GM11168 (cell line): ENCODE results near the gene CLMP.
"Not testable (repeated sequence)": the region's sequence is repeated elsewhere in the genome, so short reads cannot be mapped to it uniquely, and the experiment has no call there.

Source experiments
- in situ Hi-C: fragments of 300-500 bp; cut with MboI; formaldehyde crosslinking; loops from one replicate; pipeline ENCODE4 v1.12.0; 2022; ENCODE audit warnings: low sequenced_read_pairs; ENCODE audit not compliant: unreplicated experiment

The CLMP gene

DNA sequence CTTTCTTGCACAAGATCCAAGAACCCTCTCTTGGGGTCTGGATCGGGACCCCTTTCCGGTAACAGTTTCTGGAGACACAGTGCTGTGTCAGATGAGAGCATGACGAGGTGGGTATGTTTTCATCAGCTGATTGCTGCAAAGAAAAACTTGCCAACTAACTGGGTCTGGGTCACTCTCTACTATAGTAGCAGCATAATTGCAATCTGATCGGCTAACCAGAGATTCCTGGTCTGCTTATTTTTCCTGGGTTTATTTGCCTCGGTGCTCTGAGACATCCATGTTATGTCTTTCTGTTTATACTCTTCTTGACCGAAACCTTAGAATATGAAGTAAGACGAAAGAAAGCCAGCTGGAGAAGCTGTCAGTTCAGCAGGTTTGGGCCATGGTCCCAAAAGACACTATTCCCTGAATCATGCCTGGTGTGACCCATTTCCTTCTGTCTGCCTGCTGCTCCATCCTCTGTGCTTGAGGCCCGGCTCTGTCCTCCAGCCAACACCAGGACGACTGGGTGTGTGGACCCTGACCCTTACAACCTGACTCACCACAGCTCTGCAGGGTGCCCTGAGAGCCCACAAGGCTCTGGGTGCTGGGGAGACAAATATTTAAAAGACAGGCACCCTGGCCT is 24.1 kb upstream of the CLMP start:
- in situ Hi-C loops = no loop called here

DNA sequence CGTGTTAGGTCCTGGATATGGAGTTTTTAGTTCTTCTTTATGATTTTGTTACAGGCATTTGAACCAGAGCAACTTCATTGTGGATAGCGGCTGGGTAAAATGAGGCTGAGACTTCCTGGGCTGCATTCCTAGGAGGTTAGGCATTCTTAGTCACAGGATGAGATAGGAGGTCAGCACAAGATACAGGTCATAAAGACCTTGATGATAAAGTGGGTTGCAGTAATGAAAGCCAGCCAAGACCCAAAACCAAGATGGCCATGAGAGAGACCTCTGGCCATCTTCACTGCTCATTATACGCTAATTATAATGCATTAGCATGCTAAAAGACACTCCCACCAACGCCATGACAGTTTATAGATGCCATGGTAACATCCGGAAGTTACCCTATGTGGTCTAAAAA is 23.4 kb upstream of the CLMP start:
- in situ Hi-C loops = no loop called here

- in situ Hi-C loops = no loop called here
These were observed 22.8 kb upstream of the CLMP start for GRCh38 chr11:123217897-123218296.

DNA sequence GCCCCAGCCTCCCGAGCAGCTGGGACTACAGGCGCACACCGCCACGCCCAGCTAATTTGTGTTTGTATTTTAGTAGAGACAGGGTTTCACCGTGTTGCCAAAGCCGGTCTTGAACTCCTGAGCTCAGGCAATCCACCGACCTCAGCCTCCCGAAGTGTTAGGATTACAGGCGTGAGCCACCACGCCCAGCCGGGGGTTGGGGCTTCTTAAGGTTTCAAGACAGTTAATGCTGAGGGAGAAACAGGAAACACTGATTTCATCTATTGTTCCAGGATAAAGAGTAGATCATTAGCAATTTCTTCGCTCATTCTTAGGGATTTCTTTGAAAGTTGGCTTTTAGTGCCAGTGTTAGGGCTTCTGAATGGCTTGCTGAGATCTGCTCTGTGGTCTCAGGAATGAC is 21.2 kb upstream of the CLMP start:
- in situ Hi-C loops = no loop called here

DNA sequence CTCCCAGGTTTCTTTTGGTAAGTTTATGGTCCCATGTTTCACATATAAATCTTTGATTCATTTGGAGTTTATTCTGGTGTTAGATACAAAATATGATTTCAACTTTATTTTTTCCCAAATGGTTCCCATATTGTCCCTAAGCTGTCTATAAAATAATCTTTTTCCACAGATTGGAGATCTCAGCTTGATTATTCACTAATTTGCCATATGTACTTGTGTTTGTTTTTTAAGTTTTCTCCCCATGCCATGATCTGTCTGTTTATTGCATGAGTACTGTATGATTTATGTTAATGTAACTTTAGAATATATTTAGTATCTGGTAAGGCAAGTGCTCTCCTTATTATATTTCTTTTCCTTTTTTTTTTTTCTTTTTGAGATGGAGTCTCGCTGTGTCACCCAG is 19.9 kb upstream of the CLMP start:
- in situ Hi-C loops = no loop called here

GRCh38 chr11:123214396-123214795 is 19.3 kb upstream of the CLMP start:
- in situ Hi-C loops = no loop called here

- in situ Hi-C loops = no loop called here
These were observed 18.3 kb upstream of the CLMP start for GRCh38 chr11:123213307-123213771.

- in situ Hi-C loops = no loop called here
These were observed 17.4 kb upstream of the CLMP start for GRCh38 chr11:123212406-123212805.

DNA sequence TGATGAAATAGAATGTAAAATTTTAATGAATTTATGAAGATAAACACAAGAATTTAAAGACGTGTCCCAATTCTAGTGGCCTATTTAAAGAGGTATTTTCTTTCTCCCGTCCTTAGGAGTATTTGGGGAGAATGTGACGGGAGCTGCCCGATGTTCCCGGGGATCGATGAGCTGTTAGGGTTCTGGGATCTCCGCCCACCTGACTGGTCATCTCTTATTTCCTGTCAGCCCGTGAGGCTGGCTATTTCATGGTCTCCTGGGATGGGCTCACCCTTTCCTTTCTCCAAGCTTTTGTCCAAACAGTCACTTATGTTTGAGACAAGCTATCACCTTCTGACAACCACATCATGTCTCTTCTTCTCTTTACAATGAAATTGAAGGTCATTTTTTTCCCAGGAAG is 16.9 kb upstream of the CLMP start:
- in situ Hi-C loops = no loop called here

DNA sequence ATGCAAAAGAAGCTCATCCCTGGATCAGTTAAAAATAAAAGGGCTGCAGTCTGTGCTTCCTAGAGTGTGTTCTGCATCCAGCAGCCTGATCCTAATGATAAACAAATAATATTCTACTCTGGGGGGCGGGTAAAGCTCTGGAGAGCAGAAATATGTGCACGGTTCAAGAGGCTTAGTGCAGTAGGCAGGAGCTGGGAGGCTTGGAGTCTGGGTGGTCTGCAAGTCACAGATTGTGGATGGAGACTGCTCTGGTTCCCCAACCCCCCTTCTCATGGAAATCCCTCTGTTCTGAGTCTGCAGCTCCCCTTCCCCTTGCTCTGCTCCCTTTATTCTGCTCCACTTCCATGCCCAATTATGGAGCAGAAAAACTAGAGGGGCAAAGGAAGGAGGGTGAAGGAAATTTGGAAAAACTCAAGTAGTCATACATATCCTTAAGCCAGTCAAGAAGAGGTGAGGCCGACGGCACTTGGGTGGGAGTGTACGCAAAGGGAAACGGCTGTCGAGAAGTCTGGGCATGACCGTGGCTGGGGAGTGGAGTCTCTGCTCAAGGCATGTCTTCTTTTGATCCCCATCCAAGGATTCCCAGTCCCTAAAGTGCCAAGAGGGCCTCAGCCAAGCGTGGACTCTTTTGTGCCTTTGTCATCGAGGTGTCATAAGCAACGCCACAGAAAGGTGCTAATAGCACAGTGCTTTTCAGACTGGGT is 16.3 kb upstream of the CLMP start:
- in situ Hi-C loops = no loop called here

DNA sequence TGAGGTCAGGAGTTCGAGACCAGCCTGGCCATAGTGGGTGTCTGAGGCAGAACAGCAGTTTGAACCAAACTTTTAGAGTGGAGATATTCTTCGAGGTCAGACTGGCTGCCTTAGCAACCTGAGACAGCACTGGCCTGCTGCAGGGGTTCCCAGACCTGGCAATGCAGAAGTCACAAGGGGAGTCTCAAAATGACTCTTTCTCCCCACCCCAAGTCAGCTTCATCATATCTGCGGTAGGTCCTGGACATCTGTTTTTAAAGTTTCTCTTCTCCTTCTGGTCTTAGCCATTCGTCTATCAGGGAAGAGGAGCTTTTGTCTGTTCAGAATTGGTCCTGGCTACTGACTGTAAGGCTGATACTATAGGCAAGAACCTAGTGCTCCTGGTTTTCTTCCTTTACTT is 14.5 kb upstream of the CLMP start:
- in situ Hi-C loops = no loop called here

DNA sequence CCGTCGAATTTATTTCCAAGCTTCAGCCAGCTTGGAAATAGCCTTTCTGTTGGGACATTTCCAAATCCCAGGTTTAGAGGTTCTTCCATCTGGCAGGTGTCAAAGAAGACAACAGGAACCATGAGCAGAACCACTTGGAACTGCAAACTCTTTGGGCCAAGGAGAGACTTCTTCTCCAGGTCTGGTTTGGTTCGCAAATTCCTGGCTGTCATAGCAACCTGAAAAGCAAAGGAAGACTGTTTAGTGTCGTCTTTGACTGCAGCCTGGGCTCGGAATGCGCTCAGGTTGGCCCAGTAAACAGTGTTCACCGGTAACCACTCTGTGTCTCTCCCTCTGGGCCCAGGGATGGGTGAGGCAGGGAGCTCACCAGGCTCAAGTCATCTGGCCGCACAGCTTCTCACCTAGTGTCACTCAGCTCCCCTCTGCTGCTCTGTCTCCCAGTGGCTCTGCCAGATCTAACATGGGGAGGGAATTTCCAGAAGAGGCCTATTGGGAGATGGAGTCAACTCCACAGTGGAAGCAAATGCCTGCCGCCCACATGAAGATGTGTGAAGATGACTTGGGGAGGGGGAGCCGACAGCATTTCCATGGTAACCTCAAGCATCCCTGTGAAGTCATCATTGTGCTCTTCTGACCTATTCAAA is 11.9 kb upstream of the CLMP start:
- in situ Hi-C loops = no loop called here

DNA sequence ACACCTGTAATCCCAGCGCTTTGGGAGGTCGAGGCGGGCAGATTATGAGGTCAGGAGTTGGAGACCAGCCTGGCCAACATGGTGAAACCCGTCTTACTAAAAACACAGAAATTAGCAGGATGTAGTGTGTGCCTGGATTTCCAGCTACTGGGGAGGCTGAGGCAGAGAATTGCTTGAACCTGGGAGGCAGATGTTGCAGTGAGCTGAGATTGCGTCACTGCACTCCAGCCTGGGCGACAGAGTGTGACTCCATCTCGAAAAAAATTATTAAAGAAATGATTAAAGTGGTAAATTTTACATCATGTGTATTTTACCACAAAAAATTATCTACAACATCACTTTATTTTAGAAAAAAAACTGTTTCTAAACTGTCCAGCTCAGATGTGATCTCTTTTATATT is 11.0 kb upstream of the CLMP start:
- in situ Hi-C loops = not testable (repeated sequence)

DNA sequence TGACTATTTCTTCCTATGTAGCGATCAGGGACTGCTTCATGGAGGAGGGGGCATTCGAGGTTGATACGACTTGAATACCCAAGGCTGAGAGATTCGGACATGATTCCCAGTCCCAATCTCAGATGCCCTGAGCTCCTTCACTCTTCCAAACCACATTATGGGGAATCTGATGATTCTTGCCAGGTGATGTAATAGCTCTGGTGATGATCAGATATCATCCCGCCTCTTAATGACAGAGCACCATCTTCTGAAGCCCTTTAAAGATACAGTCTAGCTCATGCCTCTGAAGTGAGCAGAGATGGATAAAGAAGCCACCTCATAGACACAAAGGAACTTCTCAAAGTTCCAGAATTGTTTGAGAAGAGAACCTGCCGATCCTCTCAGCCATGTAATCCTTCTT is 8.9 kb upstream of the CLMP start:
- in situ Hi-C loops = no loop called here

- in situ Hi-C loops = no loop called here
These were observed 8.4 kb upstream of the CLMP start for GRCh38 chr11:123203471-123203870.

- in situ Hi-C loops = no loop called here
These were observed 7.4 kb upstream of the CLMP start for GRCh38 chr11:123202155-123203151.

DNA sequence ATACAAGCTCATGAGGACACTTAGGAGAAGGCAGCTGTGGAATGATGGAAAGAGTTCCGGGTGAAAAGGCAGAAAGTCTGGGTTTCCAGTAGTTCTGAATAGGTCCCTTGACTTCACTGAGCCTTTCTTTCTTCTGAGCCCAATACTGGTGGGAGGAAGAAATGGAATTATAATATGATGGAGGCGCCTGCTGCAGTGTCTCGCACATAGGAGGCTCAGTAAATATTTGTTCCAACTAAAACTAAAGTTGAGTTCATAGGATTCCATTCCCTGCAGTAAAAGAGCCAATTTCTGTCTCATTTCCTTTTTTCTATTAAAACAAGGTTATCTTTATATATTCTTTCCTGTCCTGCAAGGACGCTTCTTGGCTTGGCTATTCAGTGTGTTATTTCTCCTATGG is 5.2 kb upstream of the CLMP start:
- in situ Hi-C loops = no loop called here

DNA sequence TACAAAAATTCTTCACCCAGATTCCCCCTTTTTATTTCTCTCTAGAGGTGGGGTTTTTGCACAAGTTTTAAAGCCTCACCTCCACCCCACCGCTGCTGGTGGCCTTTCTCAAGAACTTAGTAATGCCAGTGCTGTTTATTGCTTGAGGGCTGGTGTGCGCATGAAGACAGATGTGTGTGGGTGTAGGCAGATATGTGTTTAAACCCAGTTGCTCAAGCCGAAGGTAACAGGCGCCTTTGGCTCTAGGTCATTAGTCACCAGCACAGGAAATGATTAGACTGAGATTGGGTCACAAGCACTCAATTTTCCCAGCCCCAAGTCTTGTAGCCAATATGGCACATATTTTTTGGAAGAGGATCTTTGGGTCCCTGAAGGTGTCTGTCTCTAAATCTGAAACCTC is 2.7 kb upstream of the CLMP start:
- in situ Hi-C loops = no loop called here

DNA sequence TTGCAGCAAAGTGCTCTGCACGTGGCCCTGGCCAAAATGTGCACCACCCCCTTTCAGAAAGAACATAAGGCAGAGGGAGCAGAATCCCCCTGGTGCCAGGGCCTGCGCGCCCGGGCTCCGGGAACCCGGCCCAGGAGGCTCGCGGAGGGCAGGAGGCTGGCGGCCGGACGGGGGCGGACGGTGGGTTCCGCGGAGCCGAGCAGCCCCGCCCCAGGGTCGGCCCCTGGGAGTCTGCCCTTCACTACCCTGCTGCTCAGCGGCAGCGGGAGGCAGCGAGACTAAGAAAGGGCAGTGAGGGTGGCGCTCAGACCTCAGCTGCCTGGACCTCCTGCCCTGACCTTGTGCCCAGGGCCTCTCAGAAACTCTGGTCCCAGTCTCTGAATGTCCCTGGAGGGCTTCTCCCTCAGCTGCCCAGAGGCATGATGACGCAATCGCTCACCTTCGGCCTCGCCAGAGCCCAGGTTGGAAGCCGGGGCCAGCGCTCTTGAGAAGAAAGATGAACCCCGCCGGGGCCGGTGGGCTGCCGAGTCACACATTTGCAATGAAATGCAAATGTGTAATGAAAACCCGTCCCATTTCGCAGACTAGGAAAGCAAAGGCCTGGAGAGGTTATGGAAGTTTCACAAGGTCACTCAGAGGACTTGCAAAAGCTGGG is 1.1 kb upstream of the CLMP start:
- in situ Hi-C loops = no loop called here
